Measurements from ENCODE around the gene ADAMTS13.

DNA sequence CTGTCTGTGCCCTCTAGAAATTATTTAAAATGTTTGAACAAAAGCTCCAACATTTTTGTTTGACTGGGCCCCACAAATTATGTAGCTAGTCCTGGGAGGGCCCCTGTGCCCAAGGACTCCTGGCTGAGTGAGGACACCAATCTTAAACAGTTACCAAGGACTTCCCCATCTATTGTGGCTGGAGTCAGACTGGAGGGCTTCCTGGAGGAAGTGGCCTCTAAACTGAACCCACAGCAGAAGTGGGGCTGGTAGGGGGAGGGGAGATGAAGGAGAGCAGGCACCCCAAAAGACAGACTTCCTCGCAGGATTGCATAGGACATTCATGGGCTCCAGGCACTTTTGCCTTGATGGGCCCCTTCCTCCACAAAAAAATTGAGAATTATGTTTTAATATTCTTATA lies 8.1 kb downstream of the ADAMTS13 start:
- TF ChIP-seq EZH2phosphoT487 (IDR thresholded peaks at IDR 0.05; ENCODE audit: low read depth): no peak
- TF ChIP-seq, protein P1, sequence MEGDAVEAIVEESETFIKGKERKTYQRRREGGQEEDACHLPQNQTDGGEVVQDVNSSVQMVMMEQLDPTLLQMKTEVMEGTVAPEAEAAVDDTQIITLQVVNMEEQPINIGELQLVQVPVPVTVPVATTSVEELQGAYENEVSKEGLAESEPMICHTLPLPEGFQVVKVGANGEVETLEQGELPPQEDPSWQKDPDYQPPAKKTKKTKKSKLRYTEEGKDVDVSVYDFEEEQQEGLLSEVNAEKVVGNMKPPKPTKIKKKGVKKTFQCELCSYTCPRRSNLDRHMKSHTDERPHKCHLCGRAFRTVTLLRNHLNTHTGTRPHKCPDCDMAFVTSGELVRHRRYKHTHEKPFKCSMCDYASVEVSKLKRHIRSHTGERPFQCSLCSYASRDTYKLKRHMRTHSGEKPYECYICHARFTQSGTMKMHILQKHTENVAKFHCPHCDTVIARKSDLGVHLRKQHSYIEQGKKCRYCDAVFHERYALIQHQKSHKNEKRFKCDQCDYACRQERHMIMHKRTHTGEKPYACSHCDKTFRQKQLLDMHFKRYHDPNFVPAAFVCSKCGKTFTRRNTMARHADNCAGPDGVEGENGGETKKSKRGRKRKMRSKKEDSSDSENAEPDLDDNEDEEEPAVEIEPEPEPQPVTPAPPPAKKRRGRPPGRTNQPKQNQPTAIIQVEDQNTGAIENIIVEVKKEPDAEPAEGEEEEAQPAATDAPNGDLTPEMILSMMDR (IDR thresholded peaks at IDR 0.05; ENCODE audit: low read depth, low read length): no peak

All from OCI-LY3 (cell line).